Esophagus squamous epithelium (tissue), 5 donors: ENCODE results near the gene RIMBP2. TPM values are rescaled to one million over a fixed set of nuclear protein-coding genes. Genes with fewer than 3 reads are reported as not detected.

ENCODE experiments used
- DNase-seq: peaks from one replicate; lab custom pipeline; 2025; lab: John Stamatoyannopoulos, UW
- H3K27ac ChIP-seq, 4 donors: fragments of 200-600 bp; sonication (generic); one replicate each; pipeline ENCODE4 v1.5.1; 2016 to 2019; ENCODE audit warnings: mild to moderate bottlenecking in 1 of 4
- H3K27me3 ChIP-seq, 4 donors: fragments of 200-600 bp; sonication (generic); 1 replicate in 3 of 4; 2 replicates in 1 of 4; pipeline versions ENCODE4 v1.5.1 to v1.6.0; 2017 to 2021; ENCODE audit warnings: antibody characterized with exemption in 1 of 4
- H3K36me3 ChIP-seq, 3 donors: fragments of 200-600 bp; sonication (generic); one replicate each; pipeline ENCODE4 v1.5.1; 2016 to 2019
- H3K4me1 ChIP-seq, 3 donors: fragments of 200-600 bp; sonication (generic); one replicate each; pipeline ENCODE4 v1.5.1; 2017 to 2019
- H3K4me3 ChIP-seq, 4 donors: fragments of 200-600 bp; sonication (generic); 1 replicate in 3 of 4; 2 replicates in 1 of 4; pipeline ENCODE4 v1.5.1; 2016 to 2019; ENCODE audit warnings: mild to moderate bottlenecking in 2 of 4, moderate library complexity in 1 of 4
- H3K9me3 ChIP-seq, 3 donors: fragments of 200-600 bp; sonication (generic); one replicate each; pipeline ENCODE4 v1.5.1; 2016 to 2019
- CTCF ChIP-seq, 6 experiments: fragments of 450-650 bp in 4 of 6; fragments of 200-600 bp in 2 of 6; sonication (generic) in 2 of 6; IDR thresholded peaks; one replicate each; pipeline ENCODE4 v1.5.1; 2016 to 2019; ENCODE audit warnings: antibody characterized with exemption in 6 of 6, mild to moderate bottlenecking in 4 of 6, moderate library complexity in 4 of 6
- POLR2A ChIP-seq, 4 donors: fragments of 450-650 bp; IDR thresholded peaks; one replicate each; pipeline ENCODE4 v1.6.1; 2017; ENCODE audit warnings: antibody characterized with exemption in 4 of 4, mild to moderate bottlenecking in 4 of 4, moderate library complexity in 3 of 4
- WGBS, 2 donors: methylation state at CpG; one replicate each; pipeline ENCODE4 v1.1.5; 2018; 5-methylcytosine and 5-hydroxymethylcytosine counted together
- intact Hi-C: fragments of 100-400 bp; cut with DNase I; formaldehyde crosslinking; loops from one replicate; pipeline ENCODE4 v1.15.0; 2022
- total RNA-seq, 4 donors: library from RNA; depleted of rRNA; stranded (reverse); fragments of >200 nt; gene quantifications; one replicate each; pipeline ENCODE4 v1.1.0, GENCODE V29; 2016
- donor health status: DM: yes; HTN: yes; CAD: no.

The RIMBP2 gene
- total RNA-seq, 4 donors from 2014 or later = 0.08 to 0.76 (median 0.46) TPM

DNA sequence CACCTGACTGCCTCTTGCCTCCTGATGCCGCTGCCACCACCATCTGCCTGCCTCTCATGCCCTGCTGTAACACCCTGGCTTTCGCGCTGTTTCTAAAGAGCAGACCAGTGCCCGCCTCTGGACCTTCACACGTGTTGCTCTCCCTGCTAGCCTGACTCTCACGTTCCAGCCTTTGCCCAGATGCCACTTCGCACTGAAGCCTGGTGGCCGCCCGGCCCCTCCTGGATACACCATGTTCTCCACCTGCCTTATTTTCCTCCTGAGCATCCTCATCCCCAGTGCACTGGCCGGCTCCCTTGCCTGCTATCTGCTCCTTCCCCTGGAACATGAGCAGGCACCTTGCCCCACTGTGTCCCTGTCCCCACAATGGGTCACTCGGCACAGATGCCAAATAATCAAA lies 231.9 kb downstream of the RIMBP2 start:
- no peak overlapping the region for H3K27ac ChIP-seq
- H3K27me3 ChIP-seq = peaks cover 0 to 31% (median 0%) of the 10 kb centered on the region in 4 donors
- no peak overlapping the region for H3K4me3 ChIP-seq
- no peaks in the 10 kb centered on the region for H3K36me3 ChIP-seq
- H3K4me1 ChIP-seq = peaks cover 0 to 8% (median 0%) of the 10 kb centered on the region in 3 donors
- intact Hi-C loops = no loop called here
- no peaks in the 10 kb centered on the region for H3K9me3 ChIP-seq
- WGBS, 2 donors = 80 to 81% methylated on average over 9 to 11 of the region's 11 CpGs
- no peak for DNase-seq
- no peak for TF ChIP-seq CTCF (IDR thresholded peaks at IDR 0.05)
- TF ChIP-seq POLR2A (IDR thresholded peaks at IDR 0.05) = no peak

GRCh38 chr12:130483616-130484180 lies 232.4 kb downstream of the RIMBP2 start:
- 38 to 89% methylated on average over 1 to 5 of the region's 26 CpGs for WGBS, 2 donors
- no peak overlapping the region for H3K4me3 ChIP-seq
- H3K27ac ChIP-seq = no peak overlapping the region
- no peaks in the 10 kb centered on the region for H3K36me3 ChIP-seq
- DNase-seq = no peak
- peaks cover 0 to 27% (median 0%) of the 10 kb centered on the region in 4 donors for H3K27me3 ChIP-seq
- intact Hi-C loops = no loop called here
- H3K4me1 ChIP-seq = peaks cover 0 to 8% (median 0%) of the 10 kb centered on the region in 3 donors
- TF ChIP-seq POLR2A (IDR thresholded peaks at IDR 0.05) (no peak), CTCF (IDR thresholded peaks at IDR 0.05) (no peak)
- H3K9me3 ChIP-seq = no peaks in the 10 kb centered on the region

DNA sequence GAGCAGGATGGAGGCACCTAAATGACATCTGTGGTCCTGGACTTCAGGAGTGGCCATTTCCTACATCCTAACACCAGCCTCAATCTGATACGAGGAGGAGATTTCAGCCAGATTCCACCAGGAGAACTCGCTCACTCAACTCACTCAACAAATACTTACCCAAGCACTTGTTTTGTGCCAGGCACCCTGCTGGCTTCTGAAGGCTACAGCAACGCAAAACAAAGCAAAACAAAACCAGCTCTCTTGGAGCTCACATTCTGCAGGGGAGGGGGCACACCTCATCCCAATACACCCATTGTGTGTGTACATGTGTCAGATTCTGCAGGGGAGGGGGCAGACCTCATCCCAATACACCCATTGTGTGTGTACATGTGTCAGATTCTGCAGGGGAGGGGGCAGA lies 233.7 kb downstream of the RIMBP2 start:
- peaks cover 0 to 26% (median 0%) of the 10 kb centered on the region in 4 donors for H3K27me3 ChIP-seq
- H3K4me3 ChIP-seq = no peak overlapping the region
- H3K36me3 ChIP-seq = no peaks in the 10 kb centered on the region
- 79 to 80% methylated on average over 3 of the region's 3 CpGs for WGBS, 2 donors
- H3K27ac ChIP-seq = no peak overlapping the region
- TF ChIP-seq CTCF (IDR thresholded peaks at IDR 0.05) (no peak), POLR2A (IDR thresholded peaks at IDR 0.05) (no peak)
- peaks cover 0 to 8% (median 0%) of the 10 kb centered on the region in 3 donors for H3K4me1 ChIP-seq
- no peak for DNase-seq
- intact Hi-C loops = no loop called here
- H3K9me3 ChIP-seq = no peaks in the 10 kb centered on the region

- WGBS, 2 donors = 43 to 48% methylated on average over 6 to 11 of the region's 17 CpGs
- H3K27ac ChIP-seq = no peak overlapping the region
- H3K36me3 ChIP-seq = no peaks in the 10 kb centered on the region
- no peaks in the 10 kb centered on the region for H3K9me3 ChIP-seq
- intact Hi-C loops = no loop called here
- TF ChIP-seq POLR2A (IDR thresholded peaks at IDR 0.05) = no peak
- no peak for TF ChIP-seq CTCF (IDR thresholded peaks at IDR 0.05)
- peaks cover 0 to 22% (median 0%) of the 10 kb centered on the region in 4 donors for H3K27me3 ChIP-seq
- H3K4me1 ChIP-seq = peaks cover 0 to 8% (median 0%) of the 10 kb centered on the region in 3 donors
- no peak for DNase-seq
- H3K4me3 ChIP-seq = no peak overlapping the region
Measured at GRCh38 chr12:130481392-130481879, 234.7 kb downstream of the RIMBP2 start.

DNA sequence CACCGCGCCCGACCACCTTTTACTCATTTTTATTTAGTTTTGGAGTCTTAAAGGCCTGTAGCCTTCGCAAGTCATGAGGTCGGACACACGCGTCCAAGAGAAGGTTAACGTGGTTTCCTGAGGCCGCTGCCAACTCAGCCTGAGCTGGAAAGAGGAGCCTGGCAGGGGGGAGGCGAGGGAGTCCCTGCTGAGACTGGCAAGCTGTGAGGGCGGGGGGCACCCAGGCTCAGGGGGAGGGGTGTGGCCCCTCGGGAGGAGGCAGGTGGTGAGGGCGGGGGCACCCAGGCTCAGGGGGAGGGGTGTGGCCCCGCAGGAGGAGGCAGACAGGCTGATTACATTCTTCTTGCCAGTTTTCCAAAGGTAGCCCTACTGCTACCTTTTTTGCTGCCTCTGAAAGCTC lies 235.2 kb downstream of the RIMBP2 start:
- 10 to 88% methylated on average over 3 of the region's 14 CpGs for WGBS, 2 donors
- Histone ChIP-seq H3K27ac (no peak overlapping the region), H3K4me3 (no peak overlapping the region), H3K4me1 (peaks cover 0 to 8% (median 0%) of the 10 kb centered on the region in 3 donors), H3K9me3 (no peaks in the 10 kb centered on the region), H3K36me3 (no peaks in the 10 kb centered on the region), H3K27me3 (peaks cover 0 to 22% (median 0%) of the 10 kb centered on the region in 4 donors)
- no peak for DNase-seq
- TF ChIP-seq CTCF (IDR thresholded peaks at IDR 0.05) = no peak
- no peak for TF ChIP-seq POLR2A (IDR thresholded peaks at IDR 0.05)
- intact Hi-C loops = no loop called here
